ENCODE results near the gene GTPBP6.
"Not testable (repeated sequence)": the region's sequence is repeated elsewhere in the genome, so short reads cannot be mapped to it uniquely, and the experiment has no call there.

The GTPBP6 gene

DNA sequence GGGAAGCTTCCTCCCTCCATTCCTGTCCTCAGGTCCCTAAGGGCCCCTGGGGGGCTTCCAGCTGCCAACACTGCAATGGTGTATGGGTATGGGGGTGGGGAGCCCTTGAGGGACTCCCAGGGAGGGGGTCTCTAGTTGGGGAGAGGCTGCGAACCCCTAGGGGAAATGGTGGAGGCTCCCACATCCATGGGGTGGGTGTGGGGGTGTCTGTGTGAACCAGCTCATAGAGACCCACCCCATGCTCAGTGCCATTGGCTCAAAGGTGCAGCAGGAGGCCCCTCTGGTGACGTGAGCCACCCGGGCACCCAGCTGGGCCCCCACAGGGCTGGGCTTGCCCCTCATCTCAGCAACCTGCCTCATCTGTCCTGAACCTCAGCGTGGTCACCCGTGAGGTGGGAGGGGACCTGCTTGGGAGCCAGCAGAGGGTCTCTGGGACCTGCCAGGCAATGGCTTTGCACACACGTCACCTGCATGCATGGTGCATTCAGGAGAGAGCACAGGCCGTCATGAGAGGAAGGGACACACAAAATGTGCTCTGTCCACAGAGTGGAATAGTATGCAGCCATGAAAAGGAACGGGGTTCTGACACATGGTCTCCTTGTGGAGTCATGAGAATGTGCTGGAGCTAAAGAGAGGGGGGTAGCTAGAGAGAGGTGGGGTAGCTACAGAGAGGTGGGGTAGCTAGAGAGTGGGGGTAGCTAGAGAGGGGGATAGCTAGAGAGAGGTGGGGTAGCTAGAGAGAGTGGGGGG, 60.1 kb downstream of the GTPBP6 start:
- TF ChIP-seq, protein P1, sequence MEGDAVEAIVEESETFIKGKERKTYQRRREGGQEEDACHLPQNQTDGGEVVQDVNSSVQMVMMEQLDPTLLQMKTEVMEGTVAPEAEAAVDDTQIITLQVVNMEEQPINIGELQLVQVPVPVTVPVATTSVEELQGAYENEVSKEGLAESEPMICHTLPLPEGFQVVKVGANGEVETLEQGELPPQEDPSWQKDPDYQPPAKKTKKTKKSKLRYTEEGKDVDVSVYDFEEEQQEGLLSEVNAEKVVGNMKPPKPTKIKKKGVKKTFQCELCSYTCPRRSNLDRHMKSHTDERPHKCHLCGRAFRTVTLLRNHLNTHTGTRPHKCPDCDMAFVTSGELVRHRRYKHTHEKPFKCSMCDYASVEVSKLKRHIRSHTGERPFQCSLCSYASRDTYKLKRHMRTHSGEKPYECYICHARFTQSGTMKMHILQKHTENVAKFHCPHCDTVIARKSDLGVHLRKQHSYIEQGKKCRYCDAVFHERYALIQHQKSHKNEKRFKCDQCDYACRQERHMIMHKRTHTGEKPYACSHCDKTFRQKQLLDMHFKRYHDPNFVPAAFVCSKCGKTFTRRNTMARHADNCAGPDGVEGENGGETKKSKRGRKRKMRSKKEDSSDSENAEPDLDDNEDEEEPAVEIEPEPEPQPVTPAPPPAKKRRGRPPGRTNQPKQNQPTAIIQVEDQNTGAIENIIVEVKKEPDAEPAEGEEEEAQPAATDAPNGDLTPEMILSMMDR (IDR thresholded peaks at IDR 0.05), result no peak
- no peak for TF ChIP-seq ZFX (IDR thresholded peaks at IDR 0.05; ENCODE audit: borderline replicate concordance)

DNA sequence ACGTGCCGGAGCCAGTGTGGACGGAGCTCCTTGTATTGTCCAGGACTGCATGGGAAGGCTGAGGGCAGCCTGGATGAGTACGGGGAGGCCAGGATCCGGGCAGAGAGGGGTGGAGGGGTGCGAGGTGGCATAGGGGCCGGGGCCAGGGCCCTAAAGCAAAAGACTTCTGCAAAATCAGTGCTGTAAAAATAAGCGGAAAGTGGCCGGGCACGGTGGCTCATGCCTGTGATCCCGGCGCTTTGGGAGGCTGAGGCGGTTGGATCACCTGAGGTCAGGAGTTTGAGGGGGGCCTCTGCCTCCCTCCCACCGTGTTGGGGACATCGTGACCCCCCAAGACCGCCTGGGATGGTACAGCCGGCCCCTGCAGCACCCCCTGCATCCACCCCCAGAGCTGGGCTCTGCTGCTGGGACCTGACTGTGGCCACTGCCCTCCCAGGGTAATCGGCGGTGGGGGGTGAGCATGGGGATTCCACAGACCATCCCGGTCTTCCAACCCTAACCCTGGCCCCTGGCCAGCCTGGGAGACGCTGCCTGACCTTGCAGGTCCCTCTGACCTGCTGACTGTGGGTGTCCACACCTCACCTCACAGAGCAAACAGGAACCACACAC, 60.8 kb downstream of the GTPBP6 start:
- H3K27ac ChIP-seq, result no peak overlapping the region

More for the DNA sequence above, 60.1 kb downstream of the GTPBP6 start:
- H3K27ac ChIP-seq, result no peak overlapping the region

DNA sequence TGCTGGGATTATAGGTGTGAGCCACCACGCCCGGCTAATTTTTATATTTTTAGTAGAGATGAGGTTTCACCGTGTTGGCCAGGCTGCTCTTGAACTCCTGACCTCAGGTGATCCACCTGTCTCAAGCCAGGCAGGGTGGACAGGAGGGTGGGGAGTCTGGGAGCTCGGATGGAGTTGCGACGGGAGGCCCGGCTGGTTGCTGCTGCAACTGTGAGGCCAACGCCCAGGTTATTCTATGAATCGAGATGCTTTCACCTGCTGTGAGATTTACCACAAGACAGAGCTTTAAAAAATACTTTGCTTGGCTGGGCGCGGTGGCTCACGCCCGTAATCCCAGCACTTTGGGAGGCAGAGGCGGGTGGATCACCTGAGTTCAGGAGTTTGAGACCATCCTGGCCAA, 61.5 kb downstream of the GTPBP6 start:
- H3K27ac ChIP-seq, result not testable (repeated sequence)

More for the DNA sequence above, 60.8 kb downstream of the GTPBP6 start:
- TF ChIP-seq, protein P1 (IDR thresholded peaks at IDR 0.05), result no peak
- no peak for TF ChIP-seq ZFX (IDR thresholded peaks at IDR 0.05; ENCODE audit: borderline replicate concordance)

DNA sequence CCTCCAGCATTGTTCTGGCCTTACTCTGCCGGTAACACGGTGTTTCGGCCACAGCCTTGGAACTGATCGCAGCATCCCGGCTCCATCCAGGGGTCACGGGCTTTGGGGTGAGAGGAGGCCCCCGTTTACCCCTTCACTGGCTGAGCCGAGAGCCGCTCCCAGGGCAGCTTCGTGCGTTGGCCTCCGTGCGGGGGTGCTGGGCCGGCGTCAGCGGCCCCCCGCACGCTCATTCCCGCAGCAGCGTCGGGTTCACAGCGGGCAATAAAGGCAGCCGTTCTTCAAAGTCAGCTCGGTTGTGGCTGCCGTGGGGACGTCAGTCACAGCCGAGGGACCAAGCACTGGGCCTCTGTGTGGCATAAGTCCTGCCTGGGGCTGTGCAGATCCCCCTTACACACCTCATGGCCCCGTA, 62.7 kb downstream of the GTPBP6 start:
- H3K27ac ChIP-seq, result no peak overlapping the region
- TF ChIP-seq, protein P1 (IDR thresholded peaks at IDR 0.05), result no peak
- TF ChIP-seq ZFX (IDR thresholded peaks at IDR 0.05; ENCODE audit: borderline replicate concordance), result no peak
